ENCODE measurements around the gene ARPC1B. TPM values are rescaled to one million over a fixed set of nuclear protein-coding genes. Genes with fewer than 3 reads are reported as not detected.

Gene ARPC1B
- total and polyA plus RNA-seq, 2 donors from 2014 or later = 74.1 to 216 TPM

- no peak overlapping the region for H3K27ac ChIP-seq (ENCODE audit: low read depth in 2 of 2, low read length in 2 of 2)
- TF ChIP-seq, protein P1, sequence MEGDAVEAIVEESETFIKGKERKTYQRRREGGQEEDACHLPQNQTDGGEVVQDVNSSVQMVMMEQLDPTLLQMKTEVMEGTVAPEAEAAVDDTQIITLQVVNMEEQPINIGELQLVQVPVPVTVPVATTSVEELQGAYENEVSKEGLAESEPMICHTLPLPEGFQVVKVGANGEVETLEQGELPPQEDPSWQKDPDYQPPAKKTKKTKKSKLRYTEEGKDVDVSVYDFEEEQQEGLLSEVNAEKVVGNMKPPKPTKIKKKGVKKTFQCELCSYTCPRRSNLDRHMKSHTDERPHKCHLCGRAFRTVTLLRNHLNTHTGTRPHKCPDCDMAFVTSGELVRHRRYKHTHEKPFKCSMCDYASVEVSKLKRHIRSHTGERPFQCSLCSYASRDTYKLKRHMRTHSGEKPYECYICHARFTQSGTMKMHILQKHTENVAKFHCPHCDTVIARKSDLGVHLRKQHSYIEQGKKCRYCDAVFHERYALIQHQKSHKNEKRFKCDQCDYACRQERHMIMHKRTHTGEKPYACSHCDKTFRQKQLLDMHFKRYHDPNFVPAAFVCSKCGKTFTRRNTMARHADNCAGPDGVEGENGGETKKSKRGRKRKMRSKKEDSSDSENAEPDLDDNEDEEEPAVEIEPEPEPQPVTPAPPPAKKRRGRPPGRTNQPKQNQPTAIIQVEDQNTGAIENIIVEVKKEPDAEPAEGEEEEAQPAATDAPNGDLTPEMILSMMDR (IDR thresholded peaks at IDR 0.05; ENCODE audit: borderline replicate concordance, extremely low read depth, insufficient read depth) = no peak
- no peaks in the 10 kb centered on the region for H3K27me3 ChIP-seq (ENCODE audit: control insufficient read depth, insufficient read depth, low read length)
- intact Hi-C loops (cut with DNase I) = no loop called here
- peaks cover 0 to 25% (median 0%) of the 10 kb centered on the region in 3 donors for H3K4me1 ChIP-seq (ENCODE audit: control insufficient read depth in 2 of 3, insufficient read depth in 2 of 3, low read depth in 1 of 3, low read length in 3 of 3)
- H3K36me3 ChIP-seq (ENCODE audit: control insufficient read depth in 2 of 3, insufficient read depth in 3 of 3, low read length in 3 of 3) = peaks cover 0 to 5% (median 0%) of the 10 kb centered on the region in 3 donors
- no peak for FAIRE-seq
- no peak for DNase-seq
- no peaks in the 10 kb centered on the region for H3K9me3 ChIP-seq (ENCODE audit: control insufficient read depth in 2 of 3, insufficient read depth in 1 of 3, low read length in 3 of 3)
- H3K9ac ChIP-seq (ENCODE audit: low read length in 3 of 3) = no peak overlapping the region
- H3K4me3 ChIP-seq (ENCODE audit: low read length in 3 of 3) = no peak overlapping the region
These were observed 8.7 kb downstream of the ARPC1B start for GRCh38 chr7:99383203-99383602.

DNA sequence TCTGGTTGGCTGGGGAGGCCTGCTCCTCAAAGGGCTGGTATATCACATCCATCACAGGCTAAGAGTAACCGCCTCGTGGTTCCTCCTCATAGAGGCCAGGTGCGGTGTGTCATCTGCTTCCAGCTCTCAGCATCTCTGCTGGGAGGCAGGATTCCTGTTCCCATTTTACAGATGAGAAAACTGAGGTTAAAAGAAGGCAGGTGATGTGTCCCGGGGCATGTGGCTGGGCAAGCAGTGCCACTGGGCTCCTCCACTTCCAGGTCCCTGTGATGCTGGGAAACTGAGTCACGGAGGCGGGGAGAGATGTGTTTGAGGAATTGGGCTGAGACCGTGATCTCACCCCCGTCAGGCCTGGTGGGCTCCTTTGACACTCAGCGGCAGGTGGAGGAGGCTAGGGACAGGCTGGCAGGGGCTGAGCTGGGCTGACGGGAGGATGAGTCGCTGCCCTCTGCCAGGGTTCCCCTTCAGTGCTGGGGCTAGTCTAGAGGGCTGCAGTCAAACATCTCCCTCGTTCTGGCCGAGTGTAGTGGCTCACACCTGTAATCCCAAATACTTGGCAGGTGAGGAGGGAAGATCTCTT, 9.4 kb downstream of the ARPC1B start:
- no peak overlapping the region for H3K4me3 ChIP-seq (ENCODE audit: low read length in 3 of 3)
- DNase-seq (no peak), FAIRE-seq (no peak)
- no peak overlapping the region for H3K27ac ChIP-seq (ENCODE audit: low read depth in 2 of 2, low read length in 2 of 2)
- TF ChIP-seq, protein P1 (IDR thresholded peaks at IDR 0.05; ENCODE audit: borderline replicate concordance, extremely low read depth, insufficient read depth) = no peak
- no peak overlapping the region for H3K9ac ChIP-seq (ENCODE audit: low read length in 3 of 3)
- intact Hi-C loops (cut with DNase I) = no loop called here
- H3K27me3 ChIP-seq (ENCODE audit: control insufficient read depth, insufficient read depth, low read length) = no peaks in the 10 kb centered on the region
- peaks cover 0 to 6% (median 0%) of the 10 kb centered on the region in 3 donors for H3K36me3 ChIP-seq (ENCODE audit: control insufficient read depth in 2 of 3, insufficient read depth in 3 of 3, low read length in 3 of 3)
- peaks cover 0 to 25% (median 0%) of the 10 kb centered on the region in 3 donors for H3K4me1 ChIP-seq (ENCODE audit: control insufficient read depth in 2 of 3, insufficient read depth in 2 of 3, low read depth in 1 of 3, low read length in 3 of 3)
- H3K9me3 ChIP-seq (ENCODE audit: control insufficient read depth in 2 of 3, insufficient read depth in 1 of 3, low read length in 3 of 3) = no peaks in the 10 kb centered on the region

DNA sequence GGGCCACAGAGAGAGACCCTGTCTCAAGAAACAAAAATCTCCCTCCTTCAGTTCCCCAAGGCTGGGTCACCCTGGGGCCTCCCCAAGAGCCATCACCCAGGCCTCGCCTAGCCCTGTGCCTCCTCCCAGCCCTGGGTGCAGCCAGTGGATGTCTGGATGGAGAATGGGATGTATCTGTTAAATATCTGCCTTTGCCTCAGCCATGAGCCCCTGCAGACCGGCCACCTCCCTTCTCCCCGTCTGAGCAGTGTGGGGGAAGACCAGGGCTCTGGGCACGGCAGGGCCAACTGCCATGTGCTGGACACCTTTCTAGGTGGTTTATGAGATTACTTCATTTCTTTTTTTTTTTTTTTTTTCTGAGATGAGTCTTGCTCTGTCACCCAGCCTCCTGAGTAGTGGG, 10.0 kb downstream of the ARPC1B start:
- peaks cover 0 to 20% (median 0%) of the 10 kb centered on the region in 3 donors for H3K4me1 ChIP-seq (ENCODE audit: control insufficient read depth in 2 of 3, insufficient read depth in 2 of 3, low read depth in 1 of 3, low read length in 3 of 3)
- H3K27ac ChIP-seq (ENCODE audit: low read depth in 2 of 2, low read length in 2 of 2) = no peak overlapping the region
- no peak overlapping the region for H3K4me3 ChIP-seq (ENCODE audit: low read length in 3 of 3)
- no peak overlapping the region for H3K9ac ChIP-seq (ENCODE audit: low read length in 3 of 3)
- intact Hi-C loops (cut with DNase I) = no loop called here
- no peak for DNase-seq
- no peaks in the 10 kb centered on the region for H3K27me3 ChIP-seq (ENCODE audit: control insufficient read depth, insufficient read depth, low read length)
- H3K36me3 ChIP-seq (ENCODE audit: control insufficient read depth in 2 of 3, insufficient read depth in 3 of 3, low read length in 3 of 3) = peaks cover 0 to 7% (median 0%) of the 10 kb centered on the region in 3 donors
- TF ChIP-seq, protein P1 (IDR thresholded peaks at IDR 0.05; ENCODE audit: borderline replicate concordance, extremely low read depth, insufficient read depth) = no peak
- H3K9me3 ChIP-seq (ENCODE audit: control insufficient read depth in 2 of 3, insufficient read depth in 1 of 3, low read length in 3 of 3) = no peaks in the 10 kb centered on the region
- no peak for FAIRE-seq

Data from kidney (tissue), 14 donors.